Prostate gland (tissue), 2 donors: ENCODE measurements around the gene ELFN1. TPM values are rescaled to one million over a fixed set of nuclear protein-coding genes. Genes with fewer than 3 reads are reported as not detected.

Experiments
- DNase-seq: peaks from one replicate; pipeline ENCODE4 v3.0.0-alpha.2; 2019; ENCODE audit warnings: low spot score
- H3K27ac ChIP-seq, 2 donors: fragments of 200-600 bp; sonication (generic); 2 replicates each; pipeline ENCODE4 v1.5.1; 2017 to 2019
- H3K27me3 ChIP-seq: fragments of 200-600 bp; sonication (generic); replicated peaks from 2 replicates; pipeline ENCODE4 v1.5.1; 2019; ENCODE audit not compliant: insufficient read depth
- H3K36me3 ChIP-seq, 2 donors: fragments of 200-600 bp; sonication (generic); 1 replicate in 1 of 2; 2 replicates in 1 of 2; pipeline versions ENCODE4 v1.5.1 to v1.8.1; 2017 to 2019
- H3K4me1 ChIP-seq: fragments of 200-600 bp; sonication (generic); replicated peaks from 2 replicates; pipeline ENCODE4 v1.5.1; 2019
- H3K4me3 ChIP-seq, 2 donors: fragments of 200-600 bp; sonication (generic); 2 replicates each; pipeline ENCODE4 v1.5.1; 2017 to 2019
- H3K9me3 ChIP-seq: fragments of 200-600 bp; sonication (generic); 2 replicates; pipeline ENCODE4 v1.5.1; 2017
- CTCF ChIP-seq, 4 experiments: fragments of 200-600 bp in 2 of 4; fragments of 450-650 bp in 2 of 4; sonication (generic) in 2 of 4; IDR thresholded peaks; 1 replicate in 3 of 4; 2 replicates in 1 of 4; pipeline ENCODE4 v1.5.1; 2016 to 2019; ENCODE audit warnings: antibody characterized with exemption in 4 of 4, mild to moderate bottlenecking in 2 of 4, moderate library complexity in 2 of 4
- POLR2A ChIP-seq: fragments of 450-650 bp; IDR thresholded peaks from one replicate; pipeline ENCODE4 v1.6.1; 2016; ENCODE audit warnings: antibody characterized with exemption, mild to moderate bottlenecking
- POLR2AphosphoS5 ChIP-seq: sonication (generic); formaldehyde crosslinking; IDR thresholded peaks from one replicate; pipeline ENCODE4 v1.6.1; 2017; ENCODE audit warnings: antibody characterized with exemption
- WGBS: methylation state at CpG from one replicate; pipeline ENCODE4 v1.1.5; 2018; 5-methylcytosine and 5-hydroxymethylcytosine counted together
- intact Hi-C: fragments of 100-400 bp; cut with DNase I; formaldehyde crosslinking; loops from one replicate; pipeline ENCODE4 v1.14.2; 2022
- total RNA-seq, 2 donors: library from RNA; depleted of rRNA; stranded (reverse); fragments of >200 nt; gene quantifications; one replicate each; pipeline ENCODE4 v1.1.0, GENCODE V29; 2016

The ELFN1 gene
- total RNA-seq, 2 donors from 2014 or later, result 2.0 to 3.0 TPM

DNA sequence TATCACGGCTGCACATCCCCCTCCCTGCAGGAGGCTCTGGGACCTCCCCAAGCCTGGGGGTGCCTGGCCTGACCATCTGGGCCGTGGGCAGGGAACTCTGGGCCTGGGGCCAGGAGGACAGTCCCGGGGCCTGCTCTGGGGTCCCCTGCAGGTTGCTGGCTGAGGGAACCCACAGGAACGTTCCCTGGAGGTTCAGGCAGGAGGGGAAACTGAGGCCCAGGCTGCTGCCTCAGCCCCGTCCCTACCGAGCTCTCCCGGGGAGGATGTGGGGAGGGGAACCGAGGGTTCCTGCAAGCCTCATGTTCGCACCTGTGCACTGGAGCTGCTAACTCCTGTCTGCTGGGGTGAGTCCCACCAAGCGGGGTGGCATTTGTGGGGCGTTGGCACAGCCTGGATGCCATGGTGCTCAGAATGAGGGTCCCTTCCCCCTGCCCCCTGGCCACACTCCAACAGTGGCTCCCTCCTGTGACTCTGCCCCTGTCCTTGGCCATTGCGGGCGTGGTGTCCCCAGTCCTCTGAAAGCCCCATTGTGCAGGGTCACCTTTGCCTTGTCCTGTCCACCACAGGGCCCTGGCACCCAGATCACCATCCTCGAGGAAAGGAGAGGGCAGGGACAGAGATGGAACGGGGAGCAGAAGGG lies 9.4 kb downstream of the ELFN1 start:
- TF ChIP-seq POLR2AphosphoS5, result no peak
- TF ChIP-seq POLR2A, result no peak
- Histone ChIP-seq H3K4me3 (no peak overlapping the region), H3K9me3 (no peaks in the 10 kb centered on the region), H3K27me3 (peaks cover 4% of the 10 kb centered on the region), H3K27ac (no peak overlapping the region), H3K4me1 (no peaks in the 10 kb centered on the region), H3K36me3 (no peaks in the 10 kb centered on the region)
- intact Hi-C loops, result no loop called here
- no peak for DNase-seq
- WGBS, result 83% methylated on average over 13 of the region's 15 CpGs

- Histone ChIP-seq H3K27ac (no peak overlapping the region), H3K4me3 (no peak overlapping the region), H3K27me3 (peaks cover 2% of the 10 kb centered on the region), H3K36me3 (no peaks in the 10 kb centered on the region), H3K9me3 (no peaks in the 10 kb centered on the region), H3K4me1 (no peaks in the 10 kb centered on the region)
- DNase-seq, result no peak
- intact Hi-C loops, result no loop called here
- no peak for TF ChIP-seq POLR2AphosphoS5
- TF ChIP-seq POLR2A, result no peak
- TF ChIP-seq CTCF (IDR thresholded peaks at IDR 0.05), result no peak
- WGBS, result 92% methylated on average over 22 of the region's 22 CpGs
These were observed 10.1 kb downstream of the ELFN1 start for GRCh38 chr7:1679966-1680730.

DNA sequence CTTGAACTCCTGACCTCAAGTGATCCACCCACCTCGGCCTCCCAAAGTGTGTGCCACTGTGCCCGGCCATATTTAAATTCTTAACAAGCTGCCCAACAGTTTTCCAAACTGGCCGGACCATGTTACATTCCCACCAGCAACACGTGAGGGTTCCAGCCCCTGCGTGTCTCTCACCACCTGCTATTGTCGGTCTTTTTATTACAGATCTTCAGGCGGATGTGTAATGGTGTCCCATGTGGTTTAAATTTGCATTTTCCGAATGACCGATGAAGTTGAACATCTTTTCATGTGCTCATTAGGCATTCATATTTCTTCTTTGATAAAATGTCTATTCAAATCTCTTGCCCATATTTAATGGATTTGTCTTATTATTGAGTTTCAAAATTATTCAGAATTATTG lies 11.5 kb downstream of the ELFN1 start:
- H3K9me3 ChIP-seq, result no peaks in the 10 kb centered on the region
- TF ChIP-seq CTCF (IDR thresholded peaks at IDR 0.05) (no peak), POLR2A (no peak), POLR2AphosphoS5 (no peak)
- no peaks in the 10 kb centered on the region for H3K36me3 ChIP-seq
- H3K27me3 ChIP-seq, result no peaks in the 10 kb centered on the region
- H3K27ac ChIP-seq, result no peak overlapping the region
- WGBS, result 96% methylated on average over 9 of the region's 9 CpGs
- no peaks in the 10 kb centered on the region for H3K4me1 ChIP-seq
- H3K4me3 ChIP-seq, result no peak overlapping the region
- intact Hi-C loops, result no loop called here
- no peak for DNase-seq

DNA sequence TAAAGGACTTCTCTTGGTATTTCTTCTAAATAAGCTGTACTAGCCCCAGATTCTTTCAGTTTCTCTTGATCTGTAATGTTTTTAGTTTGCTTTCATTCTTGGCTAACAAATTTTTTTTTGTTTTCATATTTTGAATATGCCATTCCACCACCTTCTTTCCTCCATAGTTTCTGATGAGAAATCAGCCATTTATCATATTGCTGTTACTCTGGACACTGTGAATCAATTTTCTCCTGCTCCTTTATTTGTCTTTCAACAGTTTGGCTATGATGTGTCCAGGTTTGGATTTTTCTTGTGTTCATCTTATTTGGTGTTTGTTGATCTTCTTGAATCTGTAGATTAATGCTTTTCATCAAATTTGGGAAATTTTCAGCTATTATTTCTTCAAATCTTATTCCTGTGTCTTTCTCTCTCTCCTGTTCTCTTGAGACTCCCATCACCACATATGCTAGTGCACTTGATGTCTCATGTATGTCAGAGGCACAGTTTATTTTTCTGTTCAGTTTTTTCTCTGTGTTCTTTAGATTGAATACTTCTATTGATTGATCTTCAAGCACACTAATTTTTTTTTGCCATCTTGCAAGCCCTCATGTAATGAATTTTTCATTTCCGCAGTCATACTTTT lies 15.0 kb downstream of the ELFN1 start:
- Histone ChIP-seq H3K4me1 (no peaks in the 10 kb centered on the region), H3K4me3 (no peak overlapping the region), H3K9me3 (no peaks in the 10 kb centered on the region), H3K36me3 (no peaks in the 10 kb centered on the region), H3K27ac (no peak overlapping the region), H3K27me3 (no peaks in the 10 kb centered on the region)
- TF ChIP-seq CTCF (IDR thresholded peaks at IDR 0.05), result no peak
- no peak for TF ChIP-seq POLR2AphosphoS5
- TF ChIP-seq POLR2A, result no peak
- DNase-seq, result no peak
- intact Hi-C loops, result no loop called here
- WGBS, result 100% methylated on average over 1 of the region's 1 CpG

- H3K27me3 ChIP-seq, result no peaks in the 10 kb centered on the region
- DNase-seq, result no peak
These were observed 18.5 kb downstream of the ELFN1 start for GRCh38 chr7:1688542-1688941.

More at GRCh38 chr7:1688542-1688941, 18.5 kb downstream of the ELFN1 start:
- no peak for TF ChIP-seq CTCF (IDR thresholded peaks at IDR 0.05)
- no peak for TF ChIP-seq POLR2AphosphoS5
- no peak for TF ChIP-seq POLR2A
- intact Hi-C loops, result no loop called here
- no peaks in the 10 kb centered on the region for H3K36me3 ChIP-seq
- no peak overlapping the region for H3K27ac ChIP-seq
- no peaks in the 10 kb centered on the region for H3K9me3 ChIP-seq
- no peaks in the 10 kb centered on the region for H3K4me1 ChIP-seq
- H3K4me3 ChIP-seq, result no peak overlapping the region
